ENCODE data around the gene PRKCA.
"Not testable (repeated sequence)": the region's sequence is repeated elsewhere in the genome, so short reads cannot be mapped to it uniquely, and the experiment has no call there.

Gene PRKCA

GRCh38 chr17:66476014-66476413 lies 173.6 kb downstream of the PRKCA start:
- DNase-seq (ENCODE audit: insufficient read length, low spot score): no peak
- FAIRE-seq: no peak

DNA sequence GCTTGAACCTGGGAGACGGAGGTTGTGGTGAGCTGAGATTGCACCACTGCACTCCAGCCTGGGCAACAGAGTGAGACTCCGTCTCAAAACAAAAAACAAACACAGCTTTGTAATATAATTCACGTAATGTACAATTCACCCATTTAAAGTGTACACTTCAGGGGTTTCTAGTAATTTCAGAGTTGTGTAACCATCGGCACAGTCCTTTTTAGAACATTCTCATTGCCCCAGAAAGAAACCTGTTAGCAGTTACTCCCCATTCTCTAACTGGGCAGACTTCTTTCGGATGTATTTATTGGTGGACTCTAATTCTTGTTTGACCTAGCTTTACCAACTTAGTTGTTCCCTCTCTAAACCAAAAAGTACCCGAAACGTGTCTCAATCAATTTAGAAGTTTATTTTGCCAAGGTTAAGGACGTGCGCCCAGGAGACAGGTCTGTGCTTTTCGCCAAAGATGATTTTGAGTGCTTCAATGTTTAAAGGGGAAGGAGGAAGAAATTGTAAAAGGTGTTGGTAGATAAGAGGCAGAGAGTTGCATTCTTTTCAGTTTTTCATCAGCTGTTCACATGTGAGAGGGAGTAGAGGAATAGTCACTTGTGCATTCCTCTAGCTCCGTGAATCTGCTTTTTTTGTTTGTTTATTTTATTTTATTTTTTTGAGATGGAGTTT lies 175.3 kb downstream of the PRKCA start:
- FAIRE-seq (no peak), DNase-seq (ENCODE audit: insufficient read length, low spot score) (no peak)

DNA sequence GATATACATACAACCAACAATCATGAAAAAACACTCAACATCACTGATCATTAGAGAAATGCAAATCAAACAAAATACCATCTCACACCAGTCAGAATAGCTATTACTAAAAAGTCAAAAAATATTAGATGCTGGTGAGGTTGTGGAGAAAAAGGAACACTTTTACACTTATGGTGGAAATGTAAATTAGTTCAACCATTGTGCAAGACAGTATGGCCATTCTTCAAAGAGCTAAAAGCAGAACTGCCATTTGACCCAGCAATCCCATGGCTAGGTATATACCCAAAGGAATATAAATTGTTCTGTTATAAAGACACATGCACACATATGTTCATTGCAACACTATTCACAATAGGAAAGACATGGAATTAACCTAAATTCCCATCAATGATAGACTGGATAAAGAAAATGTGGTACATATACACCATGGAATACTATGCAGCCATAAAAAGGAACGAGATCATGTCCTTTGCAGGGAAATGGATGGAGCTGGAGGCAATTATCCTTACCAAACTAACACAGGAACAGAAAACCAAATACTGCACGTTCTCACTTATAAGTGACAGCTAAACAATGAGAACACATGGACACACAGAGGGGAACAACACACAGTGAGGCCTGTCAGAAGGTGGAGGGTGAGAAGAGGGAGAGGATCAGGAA lies 176.9 kb downstream of the PRKCA start:
- not testable (repeated sequence) for DNase-seq (ENCODE audit: insufficient read length, low spot score); FAIRE-seq

- no peak for DNase-seq (ENCODE audit: insufficient read length, low spot score)
- FAIRE-seq: no peak
These were observed 177.8 kb downstream of the PRKCA start for GRCh38 chr17:66480243-66480642.

- no peak for FAIRE-seq
- no peak for DNase-seq (ENCODE audit: insufficient read length, low spot score)
These were observed 178.4 kb downstream of the PRKCA start for GRCh38 chr17:66480802-66481201.

- FAIRE-seq (no peak), DNase-seq (ENCODE audit: insufficient read length, low spot score) (no peak)
These were observed 178.9 kb downstream of the PRKCA start for GRCh38 chr17:66481271-66481670.

- DNase-seq (ENCODE audit: insufficient read length, low spot score): no peak
- no peak for FAIRE-seq
These were observed 181.5 kb downstream of the PRKCA start for GRCh38 chr17:66483906-66484305.

- DNase-seq (ENCODE audit: insufficient read length, low spot score) (no peak), FAIRE-seq (no peak)
These were observed 183.0 kb downstream of the PRKCA start for GRCh38 chr17:66485309-66485947.

DNA sequence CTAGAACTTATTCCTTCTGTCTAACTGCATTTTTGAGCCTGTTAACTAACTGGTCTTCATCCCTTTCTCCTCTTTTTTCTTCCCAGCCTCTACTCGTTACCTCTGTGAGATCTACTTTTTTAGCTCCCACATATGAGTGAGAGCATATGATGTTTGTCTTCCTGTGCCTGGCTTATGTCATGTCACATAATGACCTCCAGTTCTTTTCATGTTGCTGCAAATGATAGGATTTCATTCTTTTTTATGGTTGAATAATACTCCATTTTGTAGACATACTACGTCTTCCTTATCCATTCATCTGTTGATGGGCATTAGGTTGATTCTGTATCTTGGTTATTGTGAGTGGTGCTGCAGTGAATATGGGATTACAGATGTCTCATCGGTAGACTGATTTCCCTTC lies 184.7 kb downstream of the PRKCA start:
- no peak for FAIRE-seq
- DNase-seq (ENCODE audit: insufficient read length, low spot score): no peak

GRCh38 chr17:66487981-66488468 lies 185.6 kb downstream of the PRKCA start:
- FAIRE-seq (no peak), DNase-seq (ENCODE audit: insufficient read length, low spot score) (no peak)

- FAIRE-seq (no peak), DNase-seq (ENCODE audit: insufficient read length, low spot score) (no peak)
These were observed 186.5 kb downstream of the PRKCA start for GRCh38 chr17:66488864-66489263.

- not testable (repeated sequence) for DNase-seq (ENCODE audit: insufficient read length, low spot score); FAIRE-seq
These were observed 187.2 kb downstream of the PRKCA start for GRCh38 chr17:66489576-66489975.

- DNase-seq (ENCODE audit: insufficient read length, low spot score) (no peak), FAIRE-seq (no peak)
These were observed 188.8 kb downstream of the PRKCA start for GRCh38 chr17:66491213-66491612.

- FAIRE-seq (no peak), DNase-seq (ENCODE audit: insufficient read length, low spot score) (no peak)
These were observed 189.3 kb downstream of the PRKCA start for GRCh38 chr17:66491665-66492064.

DNA sequence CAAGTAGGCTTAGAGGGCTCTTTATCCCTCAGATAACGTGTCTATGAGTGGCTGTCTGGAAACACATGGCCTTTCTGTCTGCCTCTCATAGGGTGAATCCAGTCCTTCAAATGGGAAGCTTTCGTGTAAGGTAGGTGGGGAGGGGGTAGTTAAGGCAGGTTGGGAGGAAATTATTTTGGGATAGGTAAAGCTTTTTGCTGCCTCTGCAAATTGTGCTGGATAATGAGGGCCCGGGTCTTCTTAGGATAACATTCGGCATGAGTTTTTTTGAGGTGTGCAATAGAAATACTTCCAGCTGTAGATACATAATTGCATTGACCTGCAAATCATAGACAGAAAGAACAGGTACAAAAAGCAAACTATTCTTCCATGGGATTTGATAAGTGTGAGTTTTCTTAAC lies 189.7 kb downstream of the PRKCA start:
- no peak for FAIRE-seq
- no peak for DNase-seq (ENCODE audit: insufficient read length, low spot score)

GRCh38 chr17:66492561-66493005 lies 190.2 kb downstream of the PRKCA start:
- no peak for DNase-seq (ENCODE audit: insufficient read length, low spot score)
- no peak for FAIRE-seq

DNA sequence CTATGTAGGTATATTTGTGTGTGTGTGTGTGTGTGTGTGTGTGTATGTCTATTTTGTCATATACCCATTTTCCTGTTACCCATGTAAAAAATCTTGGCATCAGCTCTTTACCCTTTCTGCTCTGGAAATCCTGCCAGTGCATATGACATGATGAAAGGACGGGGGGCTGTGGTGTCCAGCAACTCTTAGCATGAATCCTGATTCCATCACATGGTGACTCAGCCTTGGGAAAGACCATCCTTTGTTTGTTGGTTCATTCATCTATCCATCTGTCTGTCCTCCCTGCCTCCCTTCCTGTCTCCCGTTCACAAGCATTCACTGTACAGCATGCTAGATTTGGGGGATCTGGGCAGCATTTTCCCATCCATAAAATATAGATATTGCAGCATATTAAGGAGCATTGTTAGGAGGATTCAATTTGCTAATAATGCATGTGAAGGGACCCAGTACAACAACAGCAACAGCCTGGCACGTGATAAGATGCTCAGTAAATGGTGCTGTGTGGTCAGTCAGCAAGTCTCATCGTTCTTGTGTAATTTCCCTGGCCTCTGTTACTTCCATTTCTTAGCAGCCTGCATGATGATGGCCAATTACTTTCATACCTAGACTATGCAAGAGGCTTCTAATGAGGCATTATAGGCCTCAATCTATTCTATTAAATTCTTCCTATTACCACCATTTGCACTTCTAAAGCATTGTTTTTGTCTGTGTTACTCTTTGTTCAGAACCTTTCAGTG lies 191.0 kb downstream of the PRKCA start:
- DNase-seq (ENCODE audit: insufficient read length, low spot score) (no peak), FAIRE-seq (no peak)

GRCh38 chr17:66494023-66494803 lies 191.8 kb downstream of the PRKCA start:
- DNase-seq (ENCODE audit: insufficient read length, low spot score) (no peak), FAIRE-seq (no peak)

DNA sequence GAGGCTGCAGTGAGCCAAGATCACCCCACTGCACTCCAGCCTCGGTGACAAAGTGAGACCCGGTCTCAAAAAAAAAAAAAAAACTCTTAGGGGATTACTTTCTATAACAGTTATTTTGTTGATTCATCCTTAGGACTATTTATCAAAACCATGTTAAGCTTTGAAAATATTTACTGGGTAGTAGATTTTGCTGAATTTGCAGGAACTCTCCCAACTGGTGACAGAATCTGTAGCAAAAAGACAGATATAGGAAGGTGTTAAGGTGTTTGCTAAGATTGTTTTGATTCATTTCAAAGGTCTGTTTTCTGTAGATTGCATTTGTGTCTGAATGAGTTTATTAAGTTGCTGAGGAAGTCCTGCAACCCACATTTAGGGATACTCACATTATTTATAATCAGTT lies 192.6 kb downstream of the PRKCA start:
- DNase-seq (ENCODE audit: insufficient read length, low spot score): no peak
- no peak for FAIRE-seq

DNA sequence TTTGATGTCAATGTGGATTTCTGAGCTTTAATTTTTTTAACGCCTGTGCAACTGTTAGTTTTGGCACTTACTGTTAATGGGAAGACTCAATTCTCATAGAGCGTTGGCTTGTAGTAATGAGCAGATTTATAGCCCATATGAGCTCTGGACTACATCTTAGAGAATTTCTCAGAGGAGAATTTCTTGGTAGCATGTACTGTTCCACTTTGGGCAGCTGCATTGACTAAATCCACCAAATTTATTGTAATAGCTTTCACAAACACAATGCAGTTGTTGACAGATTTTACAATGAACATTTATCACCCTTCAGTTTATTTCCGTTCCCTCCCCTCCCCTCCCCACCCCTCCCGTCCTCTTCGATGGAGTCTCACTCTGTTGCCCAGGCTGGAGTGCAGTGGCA lies 193.9 kb downstream of the PRKCA start:
- FAIRE-seq: no peak
- DNase-seq (ENCODE audit: insufficient read length, low spot score): no peak
